ENCODE data around the gene KIF26B. TPM values are rescaled to one million over a fixed set of nuclear protein-coding genes. Genes with fewer than 3 reads are reported as not detected.
"Not testable (repeated sequence)": the region's sequence is repeated elsewhere in the genome, so short reads cannot be mapped to it uniquely, and the experiment has no call there.

The KIF26B gene
- total RNA-seq, 1 experiment from 2014 or later = 0.04 TPM

GRCh38 chr1:245348626-245349025 lies 193.8 kb downstream of the KIF26B start:
- H4K20me1 ChIP-seq (ENCODE audit: low read length) = no peaks in the 10 kb centered on the region
- no peak overlapping the region for H3K27ac ChIP-seq (ENCODE audit: low read length)
- H3K9ac ChIP-seq (ENCODE audit: low read length) = no peak overlapping the region

GRCh38 chr1:245353411-245353810 lies 198.6 kb downstream of the KIF26B start:
- no TSS peak for BruUV-seq (replicated peaks)
- Histone ChIP-seq H3K9me2 (replicated peaks; ENCODE audit: low read length) (no peaks in the 10 kb centered on the region), H4K20me1 (ENCODE audit: low read length) (no peaks in the 10 kb centered on the region), H3K4me1 (ENCODE audit: insufficient read depth, low read length) (no peaks in the 10 kb centered on the region), H3K4me2 (ENCODE audit: low read length) (no peak overlapping the region), H3K36me3 (ENCODE audit: low read depth, low read length) (no peaks in the 10 kb centered on the region), H3K9ac (ENCODE audit: low read length) (no peak overlapping the region), H3K4me3 (ENCODE audit: low read length) (no peak overlapping the region), H3K79me2 (ENCODE audit: low read length) (no peaks in the 10 kb centered on the region), H3K27me3 (ENCODE audit: low read length) (peaks cover 83% of the 10 kb centered on the region), H3K9me3 (ENCODE audit: low read length) (no peaks in the 10 kb centered on the region), H2AFZ (ENCODE audit: low read length) (no peak overlapping the region), H3K27ac (ENCODE audit: low read length) (no peak overlapping the region), H3F3A (ENCODE audit: low read length, unreplicated experiment) (no peaks in the 10 kb centered on the region)
- DNase-seq = no peak
- no peak for ATAC-seq
- CTCF ChIA-PET = no interaction called here
- TF ChIP-seq CTCF (conservative IDR thresholded peaks at IDR 0.05; ENCODE audit: low read depth, low read length) = no peak
- TF ChIP-seq EZH2phosphoT487 (IDR thresholded peaks at IDR 0.05; ENCODE audit: borderline replicate concordance, low read length) = no peak
- TF ChIP-seq EZH2 (IDR thresholded peaks at IDR 0.05; ENCODE audit: low read length, unreplicated experiment) = no peak
- intact Hi-C loops (cut with micrococcal nuclease) = no loop called here
- POLR2A ChIA-PET (ENCODE audit: unreplicated experiment) = interaction anchor here (0.6 kb wide), 1 partner anchor 565 kb away, joined by 5 read pairs; no protein-coding TSS in a partner anchor

More at GRCh38 chr1:245348626-245349025, 193.8 kb downstream of the KIF26B start:
- intact Hi-C loops (cut with micrococcal nuclease) = no loop called here
- ChIA-PET POLR2A (ENCODE audit: unreplicated experiment) (no interaction called here), CTCF (no interaction called here)
- H3K4me2 ChIP-seq (ENCODE audit: low read length) = no peak overlapping the region
- H3K27me3 ChIP-seq (ENCODE audit: low read length) = peaks cover 98% of the 10 kb centered on the region
- no peaks in the 10 kb centered on the region for H3K9me3 ChIP-seq (ENCODE audit: low read length)
- H3K79me2 ChIP-seq (ENCODE audit: low read length) = no peaks in the 10 kb centered on the region
- H3K36me3 ChIP-seq (ENCODE audit: low read depth, low read length) = no peaks in the 10 kb centered on the region
- DNase-seq (no peak), ATAC-seq (no peak)
- TF ChIP-seq EZH2phosphoT487 (IDR thresholded peaks at IDR 0.05; ENCODE audit: borderline replicate concordance, low read length) (no peak), CTCF (conservative IDR thresholded peaks at IDR 0.05; ENCODE audit: low read depth, low read length) (no peak), EZH2 (IDR thresholded peaks at IDR 0.05; ENCODE audit: low read length, unreplicated experiment) (no peak)
- H3K4me3 ChIP-seq (ENCODE audit: low read length) = no peak overlapping the region
- no peaks in the 10 kb centered on the region for H3K4me1 ChIP-seq (ENCODE audit: insufficient read depth, low read length)
- H3F3A ChIP-seq (ENCODE audit: low read length, unreplicated experiment) = no peaks in the 10 kb centered on the region
- no peak overlapping the region for H2AFZ ChIP-seq (ENCODE audit: low read length)
- no TSS peak for BruUV-seq (replicated peaks)
- no peaks in the 10 kb centered on the region for H3K9me2 ChIP-seq (replicated peaks; ENCODE audit: low read length)

- ChIA-PET POLR2A (ENCODE audit: unreplicated experiment) (interaction anchor here (0.6 kb wide), 1 partner anchor 564 kb away, joined by 5 read pairs; no protein-coding TSS in a partner anchor), CTCF (no interaction called here)
- ATAC-seq (no peak), DNase-seq (no peak)
- Histone ChIP-seq H3K27ac (ENCODE audit: low read length) (no peak overlapping the region), H3K27me3 (ENCODE audit: low read length) (peaks cover 81% of the 10 kb centered on the region), H3K9me3 (ENCODE audit: low read length) (no peaks in the 10 kb centered on the region), H3F3A (ENCODE audit: low read length, unreplicated experiment) (no peaks in the 10 kb centered on the region), H3K79me2 (ENCODE audit: low read length) (no peaks in the 10 kb centered on the region), H3K4me2 (ENCODE audit: low read length) (no peak overlapping the region), H3K36me3 (ENCODE audit: low read depth, low read length) (no peaks in the 10 kb centered on the region), H3K9ac (ENCODE audit: low read length) (no peak overlapping the region), H3K9me2 (replicated peaks; ENCODE audit: low read length) (no peaks in the 10 kb centered on the region), H2AFZ (ENCODE audit: low read length) (no peak overlapping the region), H3K4me1 (ENCODE audit: insufficient read depth, low read length) (no peaks in the 10 kb centered on the region), H4K20me1 (ENCODE audit: low read length) (no peaks in the 10 kb centered on the region), H3K4me3 (ENCODE audit: low read length) (no peak overlapping the region)
- BruUV-seq (replicated peaks) = no TSS peak
- TF ChIP-seq EZH2phosphoT487 (IDR thresholded peaks at IDR 0.05; ENCODE audit: borderline replicate concordance, low read length) (no peak), EZH2 (IDR thresholded peaks at IDR 0.05; ENCODE audit: low read length, unreplicated experiment) (no peak), CTCF (conservative IDR thresholded peaks at IDR 0.05; ENCODE audit: low read depth, low read length) (no peak)
- intact Hi-C loops (cut with micrococcal nuclease) = no loop called here
Measured at GRCh38 chr1:245353915-245354775, 199.4 kb downstream of the KIF26B start.

GRCh38 chr1:245355851-245356630 lies 201.3 kb downstream of the KIF26B start:
- H3K27me3 ChIP-seq (ENCODE audit: low read length) = peaks cover 73% of the 10 kb centered on the region
- H2AFZ ChIP-seq (ENCODE audit: low read length); H3K27ac ChIP-seq (ENCODE audit: low read length); ATAC-seq; H3K9me2 ChIP-seq (replicated peaks; ENCODE audit: low read length); H3F3A ChIP-seq (ENCODE audit: low read length, unreplicated experiment); H3K36me3 ChIP-seq (ENCODE audit: low read depth, low read length); H3K4me3 ChIP-seq (ENCODE audit: low read length); intact Hi-C loops (cut with micrococcal nuclease); H4K20me1 ChIP-seq (ENCODE audit: low read length); DNase-seq; H3K4me2 ChIP-seq (ENCODE audit: low read length); H3K4me1 ChIP-seq (ENCODE audit: insufficient read depth, low read length); POLR2A ChIA-PET (ENCODE audit: unreplicated experiment); CTCF ChIA-PET; H3K9me3 ChIP-seq (ENCODE audit: low read length); H3K79me2 ChIP-seq (ENCODE audit: low read length); BruUV-seq (replicated peaks); H3K9ac ChIP-seq (ENCODE audit: low read length): not testable (repeated sequence)
